Stimulated activated CD4-positive, alpha-beta T cell treated with anti-CD3 and anti-CD28 coated beads, Interleukin-1b, Interleukin-23, amount 100 ng/mL, for 1 hour (primary cell): ENCODE measurements around the gene CD3E.
"Not testable (repeated sequence)": the region's sequence is repeated elsewhere in the genome, so short reads cannot be mapped to it uniquely, and the experiment has no call there.

ENCODE experiments used
- DNase-seq, 2 donors: peaks; one replicate each; pipeline ENCODE4 v3.0.0-alpha.2; 2020; ENCODE audit warnings: low read depth in 2 of 2

The CD3E gene

DNA sequence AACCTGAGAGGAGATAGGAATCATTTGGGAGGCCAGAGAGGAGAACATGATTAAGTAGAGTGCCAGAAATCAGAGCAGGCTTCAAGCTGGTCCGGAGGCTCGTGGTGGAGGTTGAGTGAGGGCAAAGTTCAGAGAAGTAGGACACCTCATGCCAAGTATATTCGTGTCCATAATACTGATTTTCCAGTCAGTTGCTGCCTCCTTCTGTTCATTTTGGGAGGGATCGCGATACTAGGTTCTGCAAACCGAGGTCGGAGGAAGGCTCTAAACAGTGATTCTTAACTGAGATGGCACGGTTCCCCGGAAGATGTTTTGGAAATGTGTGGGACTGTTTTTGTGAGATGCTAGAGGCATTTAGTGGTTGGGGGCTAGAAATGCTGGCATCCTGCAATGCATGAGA, 13.6 kb upstream of the CD3E start:
- no peak for DNase-seq

DNA sequence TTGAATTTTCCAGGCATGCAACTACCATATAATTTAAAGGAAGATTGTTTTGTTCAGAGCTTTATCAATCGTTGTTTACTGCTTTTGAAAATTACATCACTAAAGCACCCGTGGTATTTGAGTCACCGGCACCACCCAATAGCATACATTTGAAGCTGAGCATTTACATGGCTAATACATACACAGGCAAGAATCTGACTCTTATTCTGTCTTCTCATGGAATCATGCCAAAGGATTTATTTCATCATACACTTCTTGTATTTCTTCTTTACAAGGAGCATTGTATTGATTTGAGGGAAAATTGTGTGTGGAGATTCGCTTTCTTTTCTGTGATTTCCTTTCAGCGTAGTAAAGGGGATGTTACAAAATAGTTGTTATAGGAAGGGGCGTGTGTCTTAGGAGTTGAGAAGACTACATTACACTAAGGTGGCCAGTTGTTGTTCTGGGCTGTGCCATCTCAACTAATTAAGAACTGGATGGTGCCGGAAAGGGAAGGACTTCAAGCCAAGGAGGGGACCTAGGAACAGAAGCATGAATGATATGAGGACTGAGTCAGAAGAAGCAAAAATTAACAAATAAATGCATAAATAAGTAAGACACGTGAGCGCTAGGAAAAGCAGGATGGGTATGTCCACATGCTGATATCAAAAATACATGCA, 12.9 kb upstream of the CD3E start:
- no peak for DNase-seq

DNA sequence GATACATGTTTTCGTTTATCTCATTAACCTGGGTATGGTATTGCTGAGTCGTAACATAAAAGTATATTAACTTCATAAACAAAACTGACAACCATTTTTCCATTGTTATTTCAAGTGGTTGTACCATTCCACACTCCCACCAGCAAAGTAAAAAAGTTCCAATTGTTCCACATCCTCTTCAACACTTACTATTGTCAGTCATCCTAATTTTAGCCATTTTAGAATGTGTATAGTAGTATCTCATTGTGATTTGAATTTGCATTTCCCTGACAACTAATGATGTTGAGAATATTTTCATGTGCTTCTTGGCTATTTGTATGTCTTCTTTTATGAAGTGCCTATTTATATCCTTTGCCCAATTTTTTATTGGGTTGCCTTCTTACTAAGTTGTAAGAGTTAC, 10.5 kb upstream of the CD3E start:
- no peak for DNase-seq

DNA sequence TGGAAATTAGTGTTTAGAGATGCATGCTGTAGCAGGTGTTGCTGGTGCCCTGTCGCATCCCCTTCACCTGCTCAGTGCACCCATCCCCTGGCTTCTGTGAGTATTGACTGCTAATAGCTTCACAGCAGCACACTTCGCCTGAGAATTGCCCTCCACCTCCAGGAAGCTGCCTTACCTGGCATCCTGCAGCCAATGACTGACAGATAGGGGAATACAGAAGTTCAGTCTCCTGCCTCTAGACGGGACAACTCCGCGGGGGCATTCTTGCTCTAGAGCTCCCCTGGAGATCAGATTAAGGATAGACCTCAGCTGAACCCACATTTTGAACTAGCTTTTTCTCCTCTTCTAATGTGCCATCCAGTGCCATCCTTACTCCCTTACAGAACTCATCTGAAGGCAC, 9.3 kb upstream of the CD3E start:
- DNase-seq, result no peak

DNA sequence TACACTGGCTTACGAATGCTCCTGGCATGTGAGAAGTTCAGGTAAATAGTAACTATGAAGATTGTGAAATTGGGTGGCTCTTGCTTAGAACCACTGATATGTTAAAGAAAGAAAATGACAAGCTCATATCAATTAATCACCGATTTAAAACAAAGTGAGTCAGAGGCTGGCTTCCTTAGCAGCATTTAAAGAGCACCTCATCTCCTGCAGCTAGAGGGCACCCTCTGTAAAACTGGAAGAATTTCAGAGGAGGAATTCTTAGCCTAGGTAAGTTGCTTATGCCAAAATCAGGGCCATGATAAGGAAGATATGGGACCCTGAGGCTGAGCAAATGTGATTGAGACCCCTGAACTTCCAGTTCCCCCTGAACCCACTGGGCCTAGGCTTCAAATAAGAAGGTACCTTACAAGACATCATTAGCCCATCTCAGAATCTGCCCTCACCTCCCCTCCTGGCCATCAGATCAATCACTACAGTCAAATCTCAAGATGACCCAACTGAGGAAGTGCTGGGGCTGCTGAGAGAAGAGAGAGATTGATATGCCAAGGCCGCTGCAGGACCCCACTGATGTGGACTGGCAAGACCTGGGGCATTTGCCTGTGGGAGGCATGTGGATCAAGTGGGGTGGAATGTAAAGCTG, 8.6 kb upstream of the CD3E start:
- DNase-seq, result no peak

DNA sequence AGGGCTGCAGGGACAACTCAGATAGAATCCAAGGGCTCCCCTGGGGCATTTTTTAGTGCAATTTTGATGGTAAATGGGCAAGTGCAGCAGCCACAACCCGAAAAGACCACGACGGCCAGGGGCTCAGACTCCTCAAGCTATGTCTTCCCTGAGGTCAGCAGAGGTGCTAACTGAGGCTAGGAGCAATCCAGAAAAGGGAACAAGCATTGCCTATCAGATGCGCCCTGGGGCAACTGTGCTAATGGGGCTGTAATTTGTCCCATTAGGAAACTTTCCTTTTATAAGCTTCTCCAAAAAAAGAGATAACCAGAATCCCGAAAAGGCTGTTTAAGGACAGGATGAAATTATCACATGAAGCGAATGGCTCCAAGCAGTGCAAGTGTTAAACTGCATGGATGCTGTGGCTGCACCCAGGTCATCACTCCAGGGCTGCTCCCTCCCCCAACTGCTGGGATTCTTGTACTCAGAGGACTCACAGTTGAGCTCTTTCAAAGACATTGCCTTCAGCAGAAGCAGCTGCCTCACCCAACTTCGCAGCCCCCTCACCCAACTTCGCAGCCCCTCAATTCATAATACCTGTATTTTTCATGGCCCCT, 2.8 kb upstream of the CD3E start:
- no peak for DNase-seq

DNA sequence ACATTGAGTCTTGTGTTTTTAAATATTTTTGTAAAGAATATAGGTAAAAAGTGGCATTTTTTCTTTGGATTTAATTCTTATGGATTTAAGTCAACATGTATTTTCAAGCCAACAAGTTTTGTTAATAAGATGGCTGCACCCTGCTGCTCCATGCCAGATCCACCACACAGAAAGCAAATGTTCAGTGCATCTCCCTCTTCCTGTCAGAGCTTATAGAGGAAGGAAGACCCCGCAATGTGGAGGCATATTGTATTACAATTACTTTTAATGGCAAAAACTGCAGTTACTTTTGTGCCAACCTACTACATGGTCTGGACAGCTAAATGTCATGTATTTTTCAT, 333 bp upstream of the CD3E start:
- DNase-seq, result no peak

- no peak for DNase-seq
These were observed 1.2 kb downstream of the CD3E start for GRCh38 chr11:118305726-118306125.

DNA sequence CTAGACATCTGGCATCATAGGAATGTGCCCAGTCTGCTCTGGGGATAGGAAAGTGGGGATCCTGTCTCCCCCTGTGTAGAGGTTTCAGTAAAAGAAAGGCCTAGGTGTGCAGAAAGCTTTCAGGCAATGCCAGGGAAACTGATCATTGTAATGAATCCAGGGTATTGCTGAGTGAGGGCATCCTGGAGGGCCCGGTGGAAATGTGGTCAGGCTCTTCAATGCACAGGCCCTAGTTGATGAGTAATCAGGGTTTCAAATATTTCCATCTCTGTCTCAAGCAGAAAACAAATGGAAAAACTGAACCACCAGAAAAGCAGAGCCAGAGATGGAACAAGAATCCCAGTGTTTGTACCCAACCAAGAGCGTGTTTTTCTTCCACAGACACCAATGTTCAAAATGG, 2.0 kb downstream of the CD3E start:
- DNase-seq, result no peak

GRCh38 chr11:118308995-118309528, 4.5 kb downstream of the CD3E start:
- not testable (repeated sequence) for DNase-seq

DNA sequence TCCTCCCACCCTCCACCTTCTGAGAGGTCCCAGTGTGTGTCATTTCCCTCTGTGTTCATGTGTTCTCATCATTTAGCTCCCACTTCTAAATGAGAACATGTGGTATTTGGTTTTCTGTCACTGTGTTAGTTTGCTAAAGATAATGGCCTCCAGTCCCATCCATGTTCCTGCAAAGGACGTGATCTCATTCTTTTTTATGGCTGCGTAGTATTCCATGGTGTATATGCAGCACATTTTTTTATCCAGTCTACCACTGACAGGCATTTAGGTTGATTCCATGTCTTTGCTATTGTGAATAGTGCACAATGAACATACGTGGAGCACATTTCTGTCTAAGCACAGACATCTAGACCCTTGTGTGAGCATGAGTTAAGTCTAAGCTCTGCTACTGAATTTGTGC, 5.7 kb downstream of the CD3E start:
- DNase-seq, result no peak

DNA sequence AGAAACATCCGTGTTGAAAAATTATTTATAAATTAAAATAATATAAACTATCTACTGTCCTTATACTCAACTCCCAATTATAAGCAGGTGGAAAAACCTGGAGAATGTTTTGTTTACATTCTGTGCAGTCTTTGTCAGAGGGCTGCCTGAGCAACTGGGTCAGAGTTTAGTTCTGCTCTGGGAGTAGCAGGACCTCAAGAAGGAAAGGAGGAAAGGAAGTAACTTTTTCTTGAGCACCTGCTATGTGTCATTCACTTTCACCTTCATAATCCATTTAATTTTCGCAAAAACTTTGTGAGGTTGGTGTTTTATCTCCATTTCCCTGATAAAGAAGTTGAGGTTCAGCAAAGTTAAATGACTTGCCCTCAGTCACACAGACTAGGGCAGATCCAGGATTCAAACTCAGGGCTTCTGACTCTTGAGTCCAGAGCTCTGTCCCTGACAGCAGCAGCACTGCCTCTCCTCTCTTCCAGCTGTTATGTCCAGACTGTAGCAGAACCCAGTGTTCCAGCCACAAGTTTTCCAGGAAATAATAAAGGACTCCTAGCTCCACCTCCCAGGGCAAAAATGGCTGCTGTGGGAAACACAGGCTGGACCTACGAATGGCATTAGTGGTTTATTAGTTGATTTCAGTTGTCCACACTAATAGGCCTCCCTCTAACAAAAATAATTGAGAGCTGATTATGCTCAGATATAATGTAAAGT, 6.4 kb downstream of the CD3E start:
- no peak for DNase-seq

DNA sequence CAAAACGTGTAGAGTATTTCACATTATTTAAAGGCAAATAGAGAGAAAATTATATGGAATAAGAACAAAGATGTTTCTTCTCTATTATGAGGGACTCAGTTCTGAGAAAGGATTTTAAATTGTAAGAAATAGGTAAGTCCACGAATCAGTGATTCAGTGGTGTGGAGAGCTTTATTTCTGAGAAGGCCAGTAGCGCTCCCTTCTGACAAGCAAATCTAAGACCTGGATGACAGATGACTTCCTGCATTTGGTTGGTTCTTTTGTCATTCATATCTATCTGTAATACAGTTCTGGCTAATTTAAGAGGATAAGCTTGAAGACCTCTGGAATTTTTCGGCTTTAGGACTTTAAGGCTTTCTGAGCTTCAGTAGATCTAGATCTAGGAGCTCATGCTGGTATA, 7.0 kb downstream of the CD3E start:
- no peak for DNase-seq

DNA sequence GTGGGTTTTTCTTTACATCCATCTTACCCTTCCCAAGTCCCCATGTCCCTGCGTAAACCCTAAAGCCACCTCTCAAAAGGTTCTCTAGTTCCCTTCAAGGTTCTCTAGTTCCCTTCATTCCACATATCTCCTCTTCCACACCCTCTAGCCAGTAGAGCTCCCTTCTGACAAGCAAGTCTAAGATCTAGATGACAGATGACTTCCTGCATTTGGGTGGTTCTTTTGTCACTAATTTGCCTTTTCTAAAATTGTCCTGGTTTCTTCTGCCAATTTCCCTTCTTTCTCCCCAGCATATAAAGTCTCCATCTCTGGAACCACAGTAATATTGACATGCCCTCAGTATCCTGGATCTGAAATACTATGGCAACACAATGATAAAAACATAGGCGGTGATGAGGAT, 7.8 kb downstream of the CD3E start:
- DNase-seq, result no peak

DNA sequence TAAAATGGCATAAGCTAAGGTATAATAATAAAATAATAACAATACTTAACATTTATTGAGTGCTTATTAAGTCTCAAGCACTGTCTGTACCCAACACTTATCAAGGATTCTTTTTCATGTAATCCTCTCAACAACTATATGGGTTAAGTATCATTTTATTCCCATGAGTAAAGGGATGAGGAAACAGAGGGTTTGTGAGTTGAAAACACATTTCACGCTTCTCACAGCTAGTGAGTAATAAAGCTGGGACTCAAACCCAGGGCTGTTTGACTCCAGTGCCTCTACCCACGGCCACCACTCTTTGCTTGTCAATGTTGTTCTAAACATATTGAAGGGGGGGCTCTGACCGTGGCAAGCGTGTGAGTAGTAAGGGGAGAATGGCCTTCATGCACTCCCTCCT, 8.7 kb downstream of the CD3E start:
- no peak for DNase-seq

GRCh38 chr11:118314988-118315411, 10.5 kb downstream of the CD3E start:
- no peak for DNase-seq

GRCh38 chr11:118318124-118318523, 13.6 kb downstream of the CD3E start:
- DNase-seq, result no peak

DNA sequence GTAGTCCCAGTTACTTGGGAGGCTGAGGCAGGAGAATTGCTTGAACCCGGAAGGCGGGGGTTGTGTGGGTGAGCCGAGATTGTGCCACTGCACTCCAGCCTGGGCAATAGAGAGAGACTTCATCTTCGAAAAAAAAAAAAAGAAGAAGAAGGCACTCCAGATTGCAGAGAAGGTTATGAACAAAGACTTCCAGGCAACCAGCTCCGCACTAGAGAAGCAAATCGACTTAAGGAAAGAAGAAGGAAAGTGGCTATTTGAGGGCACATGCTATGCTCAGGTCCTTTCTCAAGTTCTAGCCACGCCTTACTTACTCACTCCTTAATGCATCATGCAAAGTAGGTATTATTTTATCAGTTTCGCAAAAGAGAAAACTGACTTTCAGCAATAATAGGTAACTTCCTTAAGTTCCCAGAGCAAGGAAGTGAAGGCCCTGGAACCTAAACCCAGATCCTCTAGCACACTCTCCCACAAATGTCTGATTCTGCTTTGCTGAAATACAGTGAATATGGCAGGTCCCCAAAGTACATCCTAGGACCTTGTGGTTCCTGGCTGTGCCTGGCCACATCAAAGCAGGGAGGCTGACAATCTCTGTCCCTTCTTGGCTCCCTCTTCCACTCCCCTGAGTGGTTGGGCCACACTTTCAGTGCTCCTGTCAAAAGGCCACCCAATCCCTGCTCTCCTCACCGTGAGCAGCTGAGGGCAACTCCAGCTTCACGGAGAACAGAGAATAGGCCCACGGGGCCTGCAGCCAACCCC, 14.2 kb downstream of the CD3E start:
- DNase-seq, result no peak

GRCh38 chr11:118319337-118319707, 14.8 kb downstream of the CD3E start:
- DNase-seq, result no peak

GRCh38 chr11:118320515-118320914, 16.0 kb downstream of the CD3E start:
- no peak for DNase-seq

DNA sequence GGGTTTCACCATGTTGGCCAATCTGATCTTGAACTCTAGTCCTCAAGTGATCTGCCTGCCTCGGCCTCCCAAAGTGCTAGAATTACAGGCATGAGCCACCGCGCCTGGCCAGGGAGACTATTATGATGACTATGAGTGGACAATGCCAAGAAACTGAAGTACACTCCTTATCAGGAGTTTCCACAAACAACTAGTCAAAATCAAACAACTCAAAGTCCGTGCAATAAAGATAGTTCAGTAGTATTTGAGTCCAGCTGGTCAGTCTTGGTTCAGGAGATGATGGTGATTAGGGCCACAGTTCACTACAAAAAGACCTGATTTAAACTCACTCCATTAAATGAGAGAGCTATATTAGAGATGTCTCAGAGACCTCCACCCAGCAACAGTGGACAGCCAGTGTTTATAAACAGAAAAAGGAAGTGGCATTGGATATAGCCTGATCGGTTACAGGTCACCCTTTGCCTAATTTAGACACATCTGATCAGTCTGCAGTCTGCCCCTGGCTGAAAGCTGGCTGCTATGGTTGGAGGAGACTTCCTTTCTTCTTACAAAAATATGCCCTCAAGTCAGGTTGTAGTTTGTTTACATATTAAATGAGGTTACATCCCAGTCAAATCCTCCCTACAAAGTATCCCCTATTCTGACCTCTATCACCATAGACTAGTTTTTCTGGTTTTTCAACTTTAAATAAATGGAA, 17.0 kb downstream of the CD3E start:
- DNase-seq, result no peak
